Measurements from ENCODE around the gene ZNF473. TPM values are rescaled to one million over a fixed set of nuclear protein-coding genes. Genes with fewer than 3 reads are reported as not detected.

Gene ZNF473
- total RNA-seq, 4 donors from 2014 or later, result 6.7 to 16.7 (median 10.5) TPM

DNA sequence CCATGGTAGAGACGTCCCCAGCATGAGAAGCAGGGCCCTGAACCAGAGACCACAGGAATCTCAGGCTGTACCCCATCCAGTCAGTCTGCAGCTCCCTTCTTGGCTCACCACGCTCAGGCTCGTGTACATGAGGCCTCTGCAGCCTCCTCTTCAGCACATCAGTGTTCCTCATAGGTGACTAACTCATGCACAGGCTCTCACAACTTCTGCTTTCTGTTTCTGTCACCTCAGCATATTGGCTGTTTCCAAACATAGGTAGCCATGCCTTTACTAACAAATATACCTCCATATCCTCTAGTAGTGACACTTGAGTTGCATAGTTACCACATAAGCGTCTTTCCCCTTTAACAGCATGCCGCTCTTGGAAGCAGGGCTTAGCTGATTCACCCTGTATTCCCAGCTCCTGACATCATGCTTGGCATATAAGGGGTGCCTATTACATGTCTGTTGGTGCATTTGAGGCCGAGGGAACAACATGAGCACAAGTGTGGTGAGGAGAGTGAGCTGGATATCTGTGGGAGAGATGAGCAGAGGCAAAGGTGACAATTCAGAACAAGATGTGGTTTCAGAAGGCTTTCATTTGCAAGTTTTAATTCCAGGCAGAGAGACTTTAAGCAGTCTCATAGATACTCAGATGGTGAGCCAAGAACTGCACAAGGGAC lies 16.7 kb downstream of the ZNF473 start:
- DNase-seq (ENCODE audit: low spot score in 2 of 2), result no peak
- TF ChIP-seq, protein P1, sequence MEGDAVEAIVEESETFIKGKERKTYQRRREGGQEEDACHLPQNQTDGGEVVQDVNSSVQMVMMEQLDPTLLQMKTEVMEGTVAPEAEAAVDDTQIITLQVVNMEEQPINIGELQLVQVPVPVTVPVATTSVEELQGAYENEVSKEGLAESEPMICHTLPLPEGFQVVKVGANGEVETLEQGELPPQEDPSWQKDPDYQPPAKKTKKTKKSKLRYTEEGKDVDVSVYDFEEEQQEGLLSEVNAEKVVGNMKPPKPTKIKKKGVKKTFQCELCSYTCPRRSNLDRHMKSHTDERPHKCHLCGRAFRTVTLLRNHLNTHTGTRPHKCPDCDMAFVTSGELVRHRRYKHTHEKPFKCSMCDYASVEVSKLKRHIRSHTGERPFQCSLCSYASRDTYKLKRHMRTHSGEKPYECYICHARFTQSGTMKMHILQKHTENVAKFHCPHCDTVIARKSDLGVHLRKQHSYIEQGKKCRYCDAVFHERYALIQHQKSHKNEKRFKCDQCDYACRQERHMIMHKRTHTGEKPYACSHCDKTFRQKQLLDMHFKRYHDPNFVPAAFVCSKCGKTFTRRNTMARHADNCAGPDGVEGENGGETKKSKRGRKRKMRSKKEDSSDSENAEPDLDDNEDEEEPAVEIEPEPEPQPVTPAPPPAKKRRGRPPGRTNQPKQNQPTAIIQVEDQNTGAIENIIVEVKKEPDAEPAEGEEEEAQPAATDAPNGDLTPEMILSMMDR (IDR thresholded peaks at IDR 0.05), result no peak
- no peak for TF ChIP-seq POLR2A (IDR thresholded peaks at IDR 0.05)
- whole genome bisulfite sequencing, 2 donors, result 97 to 99% methylated on average over 6 of the region's 6 CpGs
- no peak overlapping the region for H3K4me3 ChIP-seq (ENCODE audit: low read depth, poor library complexity, severe bottlenecking)
- intact Hi-C loops (cut with DNase I; ENCODE audit: low total_unique reads), result no loop called here

DNA sequence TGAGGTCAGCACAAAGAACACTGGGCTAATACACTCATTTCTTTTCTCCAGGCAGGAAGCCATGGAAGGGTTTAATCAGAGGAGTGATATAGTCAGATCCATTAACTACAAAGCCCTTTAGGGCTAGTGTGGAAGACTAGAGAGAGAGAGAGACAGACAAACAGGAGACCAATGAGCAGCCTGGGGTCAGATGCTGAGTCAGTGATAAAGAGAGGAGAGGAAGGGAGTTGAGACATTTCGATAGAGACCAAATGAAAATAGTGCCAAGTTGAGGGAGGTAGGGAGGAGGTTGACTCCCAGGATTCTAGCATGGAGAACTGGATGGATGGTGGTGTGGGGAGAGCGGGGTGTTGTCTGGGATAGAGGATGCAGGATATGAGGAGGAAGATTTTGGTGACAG lies 18.2 kb downstream of the ZNF473 start:
- no peak overlapping the region for H3K4me3 ChIP-seq (ENCODE audit: low read depth, poor library complexity, severe bottlenecking)
- TF ChIP-seq, protein P1 (IDR thresholded peaks at IDR 0.05), result no peak
- no peak for TF ChIP-seq POLR2A (IDR thresholded peaks at IDR 0.05)
- intact Hi-C loops (cut with DNase I; ENCODE audit: low total_unique reads), result no loop called here
- no peak for DNase-seq (ENCODE audit: low spot score in 2 of 2)
- WGBS, 2 donors, result 95% methylated on average over 2 of the region's 2 CpGs

DNA sequence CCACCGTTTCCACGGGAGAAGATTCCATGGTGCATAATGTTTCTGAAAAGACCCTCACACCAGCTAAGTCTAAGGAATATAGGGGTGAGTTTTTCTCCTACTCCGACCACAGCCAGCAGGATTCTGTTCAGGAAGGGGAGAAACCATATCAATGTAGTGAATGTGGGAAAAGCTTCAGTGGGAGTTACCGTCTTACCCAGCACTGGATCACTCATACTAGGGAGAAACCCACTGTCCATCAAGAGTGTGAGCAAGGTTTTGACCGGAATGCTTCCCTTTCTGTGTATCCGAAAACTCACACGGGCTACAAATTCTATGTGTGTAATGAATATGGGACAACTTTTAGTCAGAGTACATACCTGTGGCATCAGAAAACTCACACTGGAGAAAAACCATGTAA lies 19.1 kb downstream of the ZNF473 start:
- no peak for TF ChIP-seq POLR2A (IDR thresholded peaks at IDR 0.05)
- TF ChIP-seq, protein P1 (IDR thresholded peaks at IDR 0.05), result no peak
- no peak for DNase-seq (ENCODE audit: low spot score in 2 of 2)
- H3K4me3 ChIP-seq (ENCODE audit: low read depth, poor library complexity, severe bottlenecking), result no peak overlapping the region
- WGBS, 2 donors, result 97% methylated on average over 7 of the region's 7 CpGs
- intact Hi-C loops (cut with DNase I; ENCODE audit: low total_unique reads), result no loop called here

DNA sequence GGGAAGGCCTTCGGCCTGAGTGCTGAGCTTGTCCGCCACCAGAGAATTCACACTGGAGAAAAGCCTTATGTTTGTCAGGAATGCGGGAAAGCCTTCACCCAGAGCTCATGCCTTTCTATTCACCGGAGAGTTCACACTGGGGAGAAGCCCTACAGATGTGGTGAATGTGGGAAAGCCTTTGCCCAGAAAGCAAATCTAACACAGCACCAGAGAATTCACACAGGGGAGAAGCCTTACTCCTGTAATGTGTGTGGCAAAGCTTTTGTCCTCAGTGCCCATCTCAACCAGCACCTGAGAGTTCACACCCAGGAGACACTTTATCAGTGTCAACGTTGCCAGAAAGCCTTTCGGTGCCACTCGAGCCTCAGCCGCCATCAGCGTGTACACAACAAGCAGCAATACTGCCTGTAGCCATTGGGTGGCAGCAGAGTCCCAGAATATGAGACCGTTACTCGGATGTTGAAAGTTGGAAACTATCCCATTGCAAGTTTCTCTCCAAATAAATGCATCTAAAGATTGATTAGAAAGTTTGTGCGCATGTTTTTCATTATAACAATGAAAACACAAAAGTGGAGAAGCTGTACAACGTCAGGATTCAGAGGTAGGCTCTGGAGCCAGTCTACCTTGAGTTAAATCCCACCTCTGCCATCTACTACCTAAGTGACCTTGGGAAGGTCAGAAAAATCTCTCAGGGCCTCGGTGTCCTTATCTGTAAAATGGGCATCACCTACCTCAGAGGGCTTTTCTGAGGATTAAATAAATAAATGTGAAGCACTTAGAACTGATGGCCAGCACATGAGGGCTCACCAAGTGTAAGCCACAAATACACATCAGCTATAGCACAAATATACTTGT lies 21.1 kb downstream of the ZNF473 start:
- H3K4me3 ChIP-seq (ENCODE audit: low read depth, poor library complexity, severe bottlenecking), result no peak overlapping the region
- DNase-seq (ENCODE audit: low spot score in 2 of 2), result peak; percentile 27 to 87
- 71 to 75% methylated on average over 14 of the region's 14 CpGs for WGBS, 2 donors
- intact Hi-C loops (cut with DNase I; ENCODE audit: low total_unique reads), result no loop called here
- TF ChIP-seq, protein P1 (IDR thresholded peaks at IDR 0.05), result no peak
- no peak for TF ChIP-seq POLR2A (IDR thresholded peaks at IDR 0.05)

GRCh38 chr19:50047671-50048070 lies 21.9 kb downstream of the ZNF473 start:
- no peak overlapping the region for H3K4me3 ChIP-seq (ENCODE audit: low read depth, poor library complexity, severe bottlenecking)
- TF ChIP-seq POLR2A (IDR thresholded peaks at IDR 0.05), result no peak
- TF ChIP-seq, protein P1 (IDR thresholded peaks at IDR 0.05), result no peak
- no peak for DNase-seq (ENCODE audit: low spot score in 2 of 2)
- intact Hi-C loops (cut with DNase I; ENCODE audit: low total_unique reads), result no loop called here
- 86 to 90% methylated on average over 4 of the region's 4 CpGs for WGBS, 2 donors

All from lower leg skin (tissue), 4 donors.